HTR-8/SVneo (cell line): ENCODE measurements around the gene ERGIC1.

Source experiments
- DNase-seq: peaks from one replicate; pipeline ENCODE4 v3.0.0; 2011; ENCODE audit warnings: low spot score, mixed read lengths; ENCODE audit not compliant: insufficient read length
- FAIRE-seq: peaks from 2 replicates; lab custom pipeline; 2011; peaks lifted over from hg19 to GRCh38; lab: Jason Lieb, UNC

The ERGIC1 gene

GRCh38 chr5:172909931-172910502, 76.0 kb downstream of the ERGIC1 start:
- FAIRE-seq = no peak

GRCh38 chr5:172910828-172911627, 77.0 kb downstream of the ERGIC1 start:
- FAIRE-seq (no peak), DNase-seq (peak; percentile 41)

More at GRCh38 chr5:172909931-172910502, 76.0 kb downstream of the ERGIC1 start:
- no peak for DNase-seq

GRCh38 chr5:172911628-172911880, 77.5 kb downstream of the ERGIC1 start:
- FAIRE-seq (no peak), DNase-seq (no peak)

GRCh38 chr5:172911976-172912375, 77.9 kb downstream of the ERGIC1 start:
- FAIRE-seq = no peak

GRCh38 chr5:172913117-172913850, 79.2 kb downstream of the ERGIC1 start:
- no peak for DNase-seq
- no peak for FAIRE-seq

More at GRCh38 chr5:172911976-172912375, 77.9 kb downstream of the ERGIC1 start:
- no peak for DNase-seq

- no peak for FAIRE-seq
These were observed 81.5 kb downstream of the ERGIC1 start for GRCh38 chr5:172915514-172915913.

GRCh38 chr5:172918421-172919371, 84.6 kb downstream of the ERGIC1 start:
- no peak for FAIRE-seq
- no peak for DNase-seq

More at GRCh38 chr5:172915514-172915913, 81.5 kb downstream of the ERGIC1 start:
- DNase-seq = no peak

GRCh38 chr5:172919525-172920446, 85.7 kb downstream of the ERGIC1 start:
- DNase-seq (no peak), FAIRE-seq (peak; percentile 83)

GRCh38 chr5:172920447-172920849, 86.4 kb downstream of the ERGIC1 start:
- FAIRE-seq = no peak
- DNase-seq = peak; percentile 79

GRCh38 chr5:172920995-172921394, 86.9 kb downstream of the ERGIC1 start:
- FAIRE-seq = no peak

GRCh38 chr5:172921906-172922305, 87.9 kb downstream of the ERGIC1 start:
- DNase-seq (no peak), FAIRE-seq (no peak)

More at GRCh38 chr5:172920995-172921394, 86.9 kb downstream of the ERGIC1 start:
- no peak for DNase-seq

- no peak for FAIRE-seq
These were observed 89.5 kb downstream of the ERGIC1 start for GRCh38 chr5:172923539-172923938.

GRCh38 chr5:172925336-172925948, 91.4 kb downstream of the ERGIC1 start:
- FAIRE-seq (peak; percentile 4), DNase-seq (no peak)

More at GRCh38 chr5:172923539-172923938, 89.5 kb downstream of the ERGIC1 start:
- no peak for DNase-seq

GRCh38 chr5:172926008-172926523, 92.0 kb downstream of the ERGIC1 start:
- DNase-seq = no peak
- no peak for FAIRE-seq

- FAIRE-seq = no peak
- no peak for DNase-seq
These were observed 92.7 kb downstream of the ERGIC1 start for GRCh38 chr5:172926796-172927195.

- FAIRE-seq (no peak), DNase-seq (no peak)
These were observed 95.4 kb downstream of the ERGIC1 start for GRCh38 chr5:172929371-172929838.

- DNase-seq = peak; percentile 41
- FAIRE-seq = peak; percentile 28
These were observed 97.0 kb downstream of the ERGIC1 start for GRCh38 chr5:172931001-172931536.
